GM12865 (cell line): ENCODE results near the gene BMPER.

ENCODE experiments used
- DNase-seq: peaks from one replicate; pipeline ENCODE4 v3.0.0; 2010; ENCODE audit warnings: low read depth
- H3K4me3 ChIP-seq: 2 replicates; pipeline ENCODE4 v1.5.1; 2011; ENCODE audit warnings: mild to moderate bottlenecking, low read depth, low read length, control low read depth
- CTCF ChIP-seq: IDR thresholded peaks from 2 replicates; pipeline ENCODE4 v1.5.1; 2011; ENCODE audit warnings: low read length, control low read depth, low read depth, inconsistent platforms; ENCODE audit not compliant: insufficient read depth; ENCODE audit errors: missing control alignments

The BMPER gene

GRCh38 chr7:34042406-34042805 is 137.1 kb downstream of the BMPER start:
- TF ChIP-seq CTCF = no peak
- no peak for DNase-seq
- no peak overlapping the region for H3K4me3 ChIP-seq

DNA sequence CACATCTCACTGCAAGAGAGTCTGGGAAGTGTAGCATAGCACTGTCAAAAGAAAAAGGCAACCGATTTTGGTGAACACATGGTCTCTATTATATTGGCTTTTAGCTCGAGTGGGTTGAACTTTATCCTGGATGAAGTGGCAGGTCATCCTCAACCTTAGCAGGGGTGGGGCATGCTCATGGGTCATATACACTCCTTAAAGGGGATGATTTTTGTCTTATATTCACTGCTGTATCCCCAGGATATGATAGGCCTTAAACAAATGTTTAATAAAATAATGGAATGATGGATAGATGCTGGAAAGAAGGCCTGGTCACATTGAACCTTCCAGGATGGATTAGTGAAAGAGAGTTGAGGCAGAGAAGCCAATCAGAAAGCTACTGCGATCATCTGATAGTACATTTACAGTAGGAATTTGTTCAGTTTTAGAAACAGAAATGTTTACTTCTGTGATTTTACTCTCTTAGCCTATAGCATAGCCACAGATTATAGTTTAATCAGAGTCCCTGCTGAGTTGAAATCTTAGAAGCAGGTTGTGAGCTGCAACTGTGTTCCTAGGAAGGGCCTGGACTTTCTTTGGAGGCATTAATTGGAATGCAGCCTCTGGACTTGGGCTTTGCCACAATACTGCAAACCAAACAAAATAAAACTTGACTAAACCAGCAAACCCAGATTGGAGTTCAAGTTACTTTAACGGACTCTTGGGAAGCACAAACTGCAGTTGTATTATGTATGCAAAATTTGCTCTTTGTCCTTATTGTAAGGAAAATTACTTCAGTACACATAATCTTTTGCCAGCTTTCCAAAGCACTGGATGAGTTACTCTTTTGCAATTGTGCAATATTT is 138.3 kb downstream of the BMPER start:
- no peak for DNase-seq
- no peak overlapping the region for H3K4me3 ChIP-seq
- no peak for TF ChIP-seq CTCF

GRCh38 chr7:34044306-34044643 is 138.9 kb downstream of the BMPER start:
- no peak for DNase-seq
- no peak overlapping the region for H3K4me3 ChIP-seq
- no peak for TF ChIP-seq CTCF

- no peak for DNase-seq
- TF ChIP-seq CTCF = no peak
These were observed 139.5 kb downstream of the BMPER start for GRCh38 chr7:34044734-34045353.

DNA sequence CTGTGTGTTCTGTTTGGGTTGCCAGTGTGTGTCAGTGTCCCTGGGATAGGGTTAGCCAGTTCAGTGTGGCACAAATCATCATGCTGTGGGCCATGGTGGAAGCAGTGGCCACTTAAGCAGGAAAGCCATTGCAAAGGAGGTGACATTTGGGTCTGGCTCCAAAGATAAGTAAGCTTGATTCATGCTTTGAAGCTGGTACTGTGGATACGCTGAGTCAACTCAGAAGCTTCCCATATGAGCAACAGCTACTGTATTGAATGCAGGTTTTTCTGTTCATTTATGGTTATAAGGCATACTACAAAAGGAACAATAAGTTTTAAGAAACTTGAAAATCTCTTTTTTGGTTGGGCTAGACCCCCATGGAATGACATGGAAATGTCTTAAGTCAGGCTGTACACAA is 143.1 kb downstream of the BMPER start:
- no peak for TF ChIP-seq CTCF
- DNase-seq = no peak
- no peak overlapping the region for H3K4me3 ChIP-seq

More at GRCh38 chr7:34044734-34045353, 139.5 kb downstream of the BMPER start:
- no peak overlapping the region for H3K4me3 ChIP-seq

DNA sequence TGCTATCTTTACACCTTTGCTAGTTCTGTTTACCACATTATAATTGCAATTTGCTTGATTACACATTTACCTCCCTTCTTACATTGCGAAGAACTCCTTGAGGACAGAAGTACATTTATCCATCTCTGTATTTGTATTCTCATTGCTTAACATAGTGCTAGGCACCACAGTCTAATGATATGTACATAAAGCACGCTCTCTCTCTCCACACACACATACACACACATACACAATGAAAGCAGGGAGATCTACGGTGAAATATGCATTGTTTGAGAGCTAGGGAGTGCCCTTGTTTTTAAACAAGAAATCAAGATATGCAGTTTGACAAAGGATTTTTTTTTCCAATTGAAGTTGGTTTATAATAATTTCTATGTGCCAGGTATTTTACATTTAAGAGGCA is 148.7 kb downstream of the BMPER start:
- TF ChIP-seq CTCF = no peak
- no peak for DNase-seq
- no peak overlapping the region for H3K4me3 ChIP-seq
